Liver (tissue), 3 donors: Measurements from ENCODE around the gene KIF26A.

ENCODE experiments used
- ATF3 ChIP-seq: IDR thresholded peaks from 2 replicates; pipeline ENCODE4 v1.6.1; 2016; ENCODE audit warnings: antibody characterized with exemption
- CTCF ChIP-seq: fragments of 150-350 bp; IDR thresholded peaks from 2 replicates; pipeline ENCODE4 v1.5.1; 2017; ENCODE audit warnings: improper control_type of control experiment, low read depth, low read length; ENCODE audit not compliant: missing input control
- FOXA1 ChIP-seq: IDR thresholded peaks from 2 replicates; pipeline ENCODE4 v1.6.1; 2016; ENCODE audit warnings: antibody characterized with exemption
- SP1 ChIP-seq: IDR thresholded peaks from 2 replicates; pipeline ENCODE4 v1.6.1; 2018; ENCODE audit warnings: antibody characterized with exemption, mild to moderate bottlenecking
- YY1 ChIP-seq: IDR thresholded peaks from 2 replicates; pipeline ENCODE4 v1.6.1; 2016; ENCODE audit warnings: antibody characterized with exemption, mild to moderate bottlenecking
- donor health status: healthy.
- donor health status: healthy.

- TF ChIP-seq CTCF (no peak), FOXA1 (no peak), YY1 (no peak), SP1 (no peak), ATF3 (no peak)
These were observed 17.2 kb upstream of the KIF26A start for GRCh38 chr14:104121142-104121541.
